HCT116 (cell line): ENCODE results near the gene RELB.

Source experiments
- CEBPB ChIP-seq: IDR thresholded peaks from 2 replicates; pipeline ENCODE4 v1.6.1; 2012; ENCODE audit warnings: low read depth
- EGR1 ChIP-seq: IDR thresholded peaks from 2 replicates; pipeline ENCODE4 v1.6.1; 2012; ENCODE audit warnings: low read depth
- EZH2 ChIP-seq: fragments of 200-600 bp; sonication (generic); IDR thresholded peaks from 2 replicates; pipeline ENCODE4 v1.6.1; 2017; ENCODE audit warnings: antibody characterized with exemption, mixed run types
- FOSL1 ChIP-seq: IDR thresholded peaks from 2 replicates; pipeline ENCODE4 v1.6.1; 2012; ENCODE audit warnings: low read depth
- POLR2A ChIP-seq: IDR thresholded peaks from 2 replicates; pipeline ENCODE4 v1.7.0; 2011; ENCODE audit warnings: borderline replicate concordance; ENCODE audit not compliant: insufficient read depth, insufficient read length; ENCODE audit errors: extremely low read depth
- POLR2AphosphoS5 ChIP-seq: IDR thresholded peaks from 2 replicates; pipeline ENCODE4 v1.6.1; 2011; ENCODE audit warnings: mild to moderate bottlenecking, low read depth, low read length, moderate library complexity
- RAD21 ChIP-seq: IDR thresholded peaks from 2 replicates; pipeline ENCODE4 v1.6.1; 2012; ENCODE audit warnings: low read depth, mild to moderate bottlenecking
- SIN3A ChIP-seq: IDR thresholded peaks from 2 replicates; pipeline ENCODE4 v1.6.1; 2012; ENCODE audit warnings: low read depth
- SP1 ChIP-seq: IDR thresholded peaks from 2 replicates; pipeline ENCODE4 v1.6.1; 2012; ENCODE audit warnings: low read depth
- TCF7L2 ChIP-seq: IDR thresholded peaks from 2 replicates; pipeline ENCODE4 v1.7.0; 2011; ENCODE audit warnings: borderline replicate concordance, inconsistent platforms; ENCODE audit not compliant: insufficient read depth, insufficient read length; ENCODE audit errors: extremely low read depth
- ZNF274 ChIP-seq: fragments of 200-500 bp; sonication (Bioruptor generic); IDR thresholded peaks from 2 replicates; pipeline ENCODE4 v1.6.1; 2014; ENCODE audit warnings: mild to moderate bottlenecking, low read depth, low read length, inconsistent platforms
- TF ChIP-seq, protein P1 (sequence below), 3 experiments: fragments of 200-600 bp in 1 of 3; sonication (generic) in 1 of 3; IDR thresholded peaks in 2 of 3; conservative IDR thresholded peaks in 1 of 3; 2 replicates each; pipeline ENCODE4 v1.5.1; 2012 to 2017; ENCODE audit warnings: low read depth in 2 of 3, low read length in 2 of 3, antibody characterized with exemption in 1 of 3, borderline replicate concordance in 1 of 3, control low read depth in 1 of 3, mild to moderate bottlenecking in 1 of 3, mixed read lengths in 1 of 3, mixed run types in 1 of 3, moderate library complexity in 1 of 3; ENCODE audit not compliant: insufficient read depth in 1 of 3
- TF ChIP-seq, protein P2 (sequence below): IDR thresholded peaks from 2 replicates; pipeline ENCODE4 v1.6.1; 2012; ENCODE audit warnings: low read depth

DNA sequence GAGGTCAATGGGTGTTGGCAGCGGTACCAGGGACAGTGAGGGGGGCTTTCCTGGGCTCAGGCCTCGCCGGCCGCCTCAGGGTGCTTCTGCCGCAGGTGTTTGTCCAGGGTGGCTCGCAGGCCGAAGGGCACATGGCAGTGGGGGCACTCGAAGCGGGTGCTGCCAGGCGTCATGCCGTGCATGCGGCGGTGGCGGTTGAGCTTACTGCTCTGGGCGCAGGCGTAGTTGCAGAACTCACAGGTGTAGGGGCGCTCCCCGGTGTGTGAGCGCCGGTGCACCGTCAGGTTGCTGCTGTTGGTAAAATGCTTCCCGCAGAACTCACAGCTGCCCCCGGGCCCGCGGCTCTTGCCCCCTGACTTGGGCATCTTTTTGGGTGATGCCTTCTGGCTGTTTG, 70.3 kb downstream of the RELB start:
- TF ChIP-seq, protein P1, sequence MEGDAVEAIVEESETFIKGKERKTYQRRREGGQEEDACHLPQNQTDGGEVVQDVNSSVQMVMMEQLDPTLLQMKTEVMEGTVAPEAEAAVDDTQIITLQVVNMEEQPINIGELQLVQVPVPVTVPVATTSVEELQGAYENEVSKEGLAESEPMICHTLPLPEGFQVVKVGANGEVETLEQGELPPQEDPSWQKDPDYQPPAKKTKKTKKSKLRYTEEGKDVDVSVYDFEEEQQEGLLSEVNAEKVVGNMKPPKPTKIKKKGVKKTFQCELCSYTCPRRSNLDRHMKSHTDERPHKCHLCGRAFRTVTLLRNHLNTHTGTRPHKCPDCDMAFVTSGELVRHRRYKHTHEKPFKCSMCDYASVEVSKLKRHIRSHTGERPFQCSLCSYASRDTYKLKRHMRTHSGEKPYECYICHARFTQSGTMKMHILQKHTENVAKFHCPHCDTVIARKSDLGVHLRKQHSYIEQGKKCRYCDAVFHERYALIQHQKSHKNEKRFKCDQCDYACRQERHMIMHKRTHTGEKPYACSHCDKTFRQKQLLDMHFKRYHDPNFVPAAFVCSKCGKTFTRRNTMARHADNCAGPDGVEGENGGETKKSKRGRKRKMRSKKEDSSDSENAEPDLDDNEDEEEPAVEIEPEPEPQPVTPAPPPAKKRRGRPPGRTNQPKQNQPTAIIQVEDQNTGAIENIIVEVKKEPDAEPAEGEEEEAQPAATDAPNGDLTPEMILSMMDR (IDR thresholded peaks at IDR 0.05 in 2 of 3, conservative IDR thresholded peaks at IDR 0.05 in 1 of 3; ENCODE audit: borderline replicate concordance in 1 of 3, insufficient read depth in 1 of 3, low read depth in 2 of 3, low read length in 2 of 3) = no peak
- no peak for TF ChIP-seq EZH2
- no peak for TF ChIP-seq SIN3A
- TF ChIP-seq POLR2A = no peak
- no peak for TF ChIP-seq SP1
- no peak for TF ChIP-seq EGR1
- TF ChIP-seq CEBPB = no peak
- TF ChIP-seq FOSL1 = no peak
- no peak for TF ChIP-seq RAD21
- TF ChIP-seq, protein P2, sequence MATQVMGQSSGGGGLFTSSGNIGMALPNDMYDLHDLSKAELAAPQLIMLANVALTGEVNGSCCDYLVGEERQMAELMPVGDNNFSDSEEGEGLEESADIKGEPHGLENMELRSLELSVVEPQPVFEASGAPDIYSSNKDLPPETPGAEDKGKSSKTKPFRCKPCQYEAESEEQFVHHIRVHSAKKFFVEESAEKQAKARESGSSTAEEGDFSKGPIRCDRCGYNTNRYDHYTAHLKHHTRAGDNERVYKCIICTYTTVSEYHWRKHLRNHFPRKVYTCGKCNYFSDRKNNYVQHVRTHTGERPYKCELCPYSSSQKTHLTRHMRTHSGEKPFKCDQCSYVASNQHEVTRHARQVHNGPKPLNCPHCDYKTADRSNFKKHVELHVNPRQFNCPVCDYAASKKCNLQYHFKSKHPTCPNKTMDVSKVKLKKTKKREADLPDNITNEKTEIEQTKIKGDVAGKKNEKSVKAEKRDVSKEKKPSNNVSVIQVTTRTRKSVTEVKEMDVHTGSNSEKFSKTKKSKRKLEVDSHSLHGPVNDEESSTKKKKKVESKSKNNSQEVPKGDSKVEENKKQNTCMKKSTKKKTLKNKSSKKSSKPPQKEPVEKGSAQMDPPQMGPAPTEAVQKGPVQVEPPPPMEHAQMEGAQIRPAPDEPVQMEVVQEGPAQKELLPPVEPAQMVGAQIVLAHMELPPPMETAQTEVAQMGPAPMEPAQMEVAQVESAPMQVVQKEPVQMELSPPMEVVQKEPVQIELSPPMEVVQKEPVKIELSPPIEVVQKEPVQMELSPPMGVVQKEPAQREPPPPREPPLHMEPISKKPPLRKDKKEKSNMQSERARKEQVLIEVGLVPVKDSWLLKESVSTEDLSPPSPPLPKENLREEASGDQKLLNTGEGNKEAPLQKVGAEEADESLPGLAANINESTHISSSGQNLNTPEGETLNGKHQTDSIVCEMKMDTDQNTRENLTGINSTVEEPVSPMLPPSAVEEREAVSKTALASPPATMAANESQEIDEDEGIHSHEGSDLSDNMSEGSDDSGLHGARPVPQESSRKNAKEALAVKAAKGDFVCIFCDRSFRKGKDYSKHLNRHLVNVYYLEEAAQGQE = no peak
- TF ChIP-seq TCF7L2 = no peak
- TF ChIP-seq POLR2AphosphoS5 = no peak
- no peak for TF ChIP-seq ZNF274
